GM21723 (cell line): ENCODE data around the gene DAAM1.

Experiments used
- ATAC-seq: cut with Tn5 transposase; IDR thresholded peaks from one replicate; pipeline ENCODE4 v1.9.1; 2021; ENCODE audit warnings: mild to moderate bottlenecking, moderate library complexity; ENCODE audit not compliant: unreplicated experiment

DAAM1 gene

GRCh38 chr14:59215757-59216156 is 27.3 kb downstream of the DAAM1 start:
- ATAC-seq, result no peak

GRCh38 chr14:59217011-59217410 is 28.5 kb downstream of the DAAM1 start:
- no peak for ATAC-seq

- ATAC-seq, result no peak
Observed at GRCh38 chr14:59221568-59221967, 33.1 kb downstream of the DAAM1 start.

- no peak for ATAC-seq
Observed at GRCh38 chr14:59224341-59224740, 35.9 kb downstream of the DAAM1 start.

GRCh38 chr14:59225281-59225680 is 36.8 kb downstream of the DAAM1 start:
- no peak for ATAC-seq

- ATAC-seq, result no peak
Observed at GRCh38 chr14:59228421-59228820, 40.0 kb downstream of the DAAM1 start.

GRCh38 chr14:59229653-59230406 is 41.4 kb downstream of the DAAM1 start:
- ATAC-seq, result no peak

GRCh38 chr14:59236195-59236594 is 47.7 kb downstream of the DAAM1 start:
- no peak for ATAC-seq

- ATAC-seq, result no peak
Observed at GRCh38 chr14:59238216-59238615, 49.7 kb downstream of the DAAM1 start.

GRCh38 chr14:59239022-59239421 is 50.6 kb downstream of the DAAM1 start:
- ATAC-seq, result no peak

- peak; percentile 85 for ATAC-seq
Observed at GRCh38 chr14:59240356-59240755, 51.9 kb downstream of the DAAM1 start.

- ATAC-seq, result no peak
Observed at GRCh38 chr14:59241121-59241520, 52.7 kb downstream of the DAAM1 start.

- no peak for ATAC-seq
Observed at GRCh38 chr14:59243174-59243573, 54.7 kb downstream of the DAAM1 start.

- ATAC-seq, result no peak
Observed at GRCh38 chr14:59244581-59244980, 56.1 kb downstream of the DAAM1 start.

GRCh38 chr14:59245809-59246295 is 57.4 kb downstream of the DAAM1 start:
- peak; percentile 88 for ATAC-seq

GRCh38 chr14:59246566-59246965 is 58.1 kb downstream of the DAAM1 start:
- no peak for ATAC-seq

- ATAC-seq, result no peak
Observed at GRCh38 chr14:59247801-59248584, 59.5 kb downstream of the DAAM1 start.

GRCh38 chr14:59249029-59249428 is 60.6 kb downstream of the DAAM1 start:
- ATAC-seq, result no peak

GRCh38 chr14:59251811-59252771 is 63.6 kb downstream of the DAAM1 start:
- ATAC-seq, result no peak

GRCh38 chr14:59252772-59253500 is 64.5 kb downstream of the DAAM1 start:
- ATAC-seq, result no peak
